Uterus (tissue), 4 donors: Measurements from ENCODE around the gene FRA10AC1. TPM values are rescaled to one million over a fixed set of nuclear protein-coding genes. Genes with fewer than 3 reads are reported as not detected.

Experiments used
- DNase-seq, 2 donors: peaks; one replicate each; pipeline ENCODE4 v3.0.0-alpha.2; 2019 to 2020
- H3K27ac ChIP-seq, 2 donors: fragments of 200-600 bp; sonication (generic); 1 replicate in 1 of 2; 2 replicates in 1 of 2; pipeline ENCODE4 v1.5.1; 2016 to 2018
- H3K27me3 ChIP-seq, 2 donors: fragments of 200-600 bp; sonication (generic); one replicate each; pipeline ENCODE4 v1.5.1; 2018 to 2019; ENCODE audit warnings: control low read depth in 1 of 2
- H3K36me3 ChIP-seq, 2 donors: fragments of 200-600 bp; sonication (generic); one replicate each; pipeline ENCODE4 v1.5.1; 2019; ENCODE audit warnings: control low read depth in 1 of 2
- H3K4me1 ChIP-seq, 2 donors: fragments of 200-600 bp; sonication (generic); one replicate each; pipeline ENCODE4 v1.5.1; 2018 to 2019; ENCODE audit warnings: control low read depth in 1 of 2
- H3K4me3 ChIP-seq, 2 donors: fragments of 200-600 bp; sonication (generic); 1 replicate in 1 of 2; 2 replicates in 1 of 2; pipeline ENCODE4 v1.5.1; 2018 to 2019; ENCODE audit warnings: mild to moderate bottlenecking in 1 of 2
- H3K9me3 ChIP-seq, 2 donors: fragments of 200-600 bp; sonication (generic); one replicate each; pipeline ENCODE4 v1.5.1; 2019; ENCODE audit warnings: control low read depth in 1 of 2
- CTCF ChIP-seq, 4 experiments: fragments of 200-600 bp in 2 of 4; fragments of 450-650 bp in 2 of 4; sonication (generic) in 2 of 4; IDR thresholded peaks; one replicate each; pipeline ENCODE4 v1.5.1; 2016 to 2019; ENCODE audit warnings: antibody characterized with exemption in 4 of 4, mild to moderate bottlenecking in 2 of 4, moderate library complexity in 1 of 4
- POLR2A ChIP-seq, 2 donors: fragments of 450-650 bp; IDR thresholded peaks; one replicate each; pipeline ENCODE4 v1.6.1; 2016; ENCODE audit warnings: antibody characterized with exemption in 2 of 2, mild to moderate bottlenecking in 1 of 2, moderate library complexity in 1 of 2
- intact Hi-C: fragments of 100-400 bp; cut with DNase I; formaldehyde crosslinking; loops from one replicate; pipeline ENCODE4 v1.15.1; 2023; ENCODE audit warnings: low total_unique reads
- total RNA-seq, 4 donors: library from RNA; depleted of rRNA in 3 of 4; stranded (reverse); fragments of >200 nt in 3 of 4; gene quantifications; one replicate each; pipeline versions ENCODE4 v1.1.0 to v1.2.4, GENCODE V29; 2014 to 2023
- donor health status: DM: yes; HTN: yes; CAD: no.

The FRA10AC1 gene
- total RNA-seq, result 10 to 100 TPM in 3 of 4 donors, 1 to 10 TPM in 1; 5.4 to 40.5 (median 17.6) TPM

GRCh38 chr10:93702210-93703001 lies at the start of gene FRA10AC1:
Gene FRA10AC1, minus strand, starts transcription at chr10:93702592. Its CDS starts 2,486 bp downstream, at chr10:93700106.
- Histone ChIP-seq H3K4me1 (peaks cover 0 to 4% of the 10 kb centered on the region in 2 donors), H3K27me3 (no peaks in the 10 kb centered on the region), H3K9me3 (no peaks in the 10 kb centered on the region), H3K4me3 (peak within 1 kb of the TSS; percentile 60 to 73), H3K27ac (peak within 1 kb of the TSS; percentile 89 to 91), H3K36me3 (peaks cover 0 to 3% of the 10 kb centered on the region in 2 donors)
- intact Hi-C loops, result no loop called here
- DNase-seq, result peak; percentile 90 to 91
- TF ChIP-seq CTCF (IDR thresholded peaks at IDR 0.05), result peak; percentile 43 to 74 (median 64)
- TF ChIP-seq POLR2A (IDR thresholded peaks at IDR 0.05), result peak; percentile 70 to 77

- no peak overlapping the region for H3K27ac ChIP-seq
- TF ChIP-seq POLR2A (IDR thresholded peaks at IDR 0.05), result no peak
- TF ChIP-seq CTCF (IDR thresholded peaks at IDR 0.05), result no peak
- no peaks in the 10 kb centered on the region for H3K36me3 ChIP-seq
- no peaks in the 10 kb centered on the region for H3K4me1 ChIP-seq
- H3K4me3 ChIP-seq, result no peak overlapping the region
- no peaks in the 10 kb centered on the region for H3K9me3 ChIP-seq
- intact Hi-C loops, result no loop called here
- no peak for DNase-seq
- H3K27me3 ChIP-seq, result no peaks in the 10 kb centered on the region
These were observed 49.4 kb upstream of the FRA10AC1 start for GRCh38 chr10:93751832-93752231.

GRCh38 chr10:93751124-93751523 lies 48.7 kb upstream of the FRA10AC1 start:
- DNase-seq, result no peak
- H3K9me3 ChIP-seq, result no peaks in the 10 kb centered on the region
- no peaks in the 10 kb centered on the region for H3K27me3 ChIP-seq
- H3K4me1 ChIP-seq, result no peaks in the 10 kb centered on the region
- intact Hi-C loops, result no loop called here
- no peak overlapping the region for H3K4me3 ChIP-seq
- TF ChIP-seq POLR2A (IDR thresholded peaks at IDR 0.05) (no peak), CTCF (IDR thresholded peaks at IDR 0.05) (no peak)
- no peak overlapping the region for H3K27ac ChIP-seq
- H3K36me3 ChIP-seq, result no peaks in the 10 kb centered on the region

GRCh38 chr10:93749218-93749799 lies 46.9 kb upstream of the FRA10AC1 start:
- Histone ChIP-seq H3K9me3 (no peaks in the 10 kb centered on the region), H3K27ac (no peak overlapping the region), H3K4me1 (no peaks in the 10 kb centered on the region), H3K36me3 (no peaks in the 10 kb centered on the region), H3K27me3 (no peaks in the 10 kb centered on the region), H3K4me3 (no peak overlapping the region)
- intact Hi-C loops, result no loop called here
- no peak for TF ChIP-seq POLR2A (IDR thresholded peaks at IDR 0.05)
- TF ChIP-seq CTCF (IDR thresholded peaks at IDR 0.05), result no peak
- DNase-seq, result no peak

- Histone ChIP-seq H3K4me3 (no peak overlapping the region), H3K27ac (no peak overlapping the region), H3K4me1 (no peaks in the 10 kb centered on the region), H3K27me3 (no peaks in the 10 kb centered on the region), H3K9me3 (no peaks in the 10 kb centered on the region), H3K36me3 (no peaks in the 10 kb centered on the region)
- TF ChIP-seq POLR2A (IDR thresholded peaks at IDR 0.05), result no peak
- no peak for TF ChIP-seq CTCF (IDR thresholded peaks at IDR 0.05)
- DNase-seq, result no peak
- intact Hi-C loops, result no loop called here
These were observed 44.5 kb upstream of the FRA10AC1 start for GRCh38 chr10:93746844-93747284.
